Loucy (cell line): Measurements from ENCODE around the gene EHMT2.
"Not testable (repeated sequence)": the region's sequence is repeated elsewhere in the genome, so short reads cannot be mapped to it uniquely, and the experiment has no call there.

Experiments
- EZH2phosphoT487 ChIP-seq: fragments of 200-600 bp; IDR thresholded peaks from 2 replicates; pipeline ENCODE4 v1.6.1; 2018; ENCODE audit warnings: antibody characterized with exemption, mild to moderate bottlenecking, moderate library complexity, borderline replicate concordance
- TF ChIP-seq, protein P1 (sequence below): fragments of 200-600 bp; sonication (generic); conservative IDR thresholded peaks from 2 replicates; pipeline ENCODE4 v1.5.1; 2014; ENCODE audit warnings: mild to moderate bottlenecking, antibody characterized with exemption, low read length

DNA sequence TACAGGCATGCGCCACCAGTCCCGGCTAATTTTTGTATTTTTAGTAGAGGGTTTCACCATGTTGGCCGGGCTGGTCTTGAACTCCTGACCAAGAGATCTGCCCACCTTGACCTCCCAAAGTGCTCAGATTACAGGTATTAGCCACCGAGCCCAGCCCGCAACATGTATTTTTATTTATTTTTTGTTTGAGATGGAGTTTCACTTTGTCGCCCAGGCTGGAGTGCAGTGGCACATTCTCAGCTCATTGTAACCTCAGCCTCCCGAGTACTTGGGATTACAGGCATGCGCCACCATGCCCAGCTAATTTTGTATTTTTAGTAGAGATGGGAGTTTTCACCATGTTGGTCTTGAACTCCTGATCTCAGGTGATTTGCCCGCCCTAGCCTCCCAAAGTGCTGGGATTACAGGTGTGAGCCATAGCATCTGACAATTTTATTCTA, 59.4 kb downstream of the EHMT2 start:
- TF ChIP-seq, protein P1, sequence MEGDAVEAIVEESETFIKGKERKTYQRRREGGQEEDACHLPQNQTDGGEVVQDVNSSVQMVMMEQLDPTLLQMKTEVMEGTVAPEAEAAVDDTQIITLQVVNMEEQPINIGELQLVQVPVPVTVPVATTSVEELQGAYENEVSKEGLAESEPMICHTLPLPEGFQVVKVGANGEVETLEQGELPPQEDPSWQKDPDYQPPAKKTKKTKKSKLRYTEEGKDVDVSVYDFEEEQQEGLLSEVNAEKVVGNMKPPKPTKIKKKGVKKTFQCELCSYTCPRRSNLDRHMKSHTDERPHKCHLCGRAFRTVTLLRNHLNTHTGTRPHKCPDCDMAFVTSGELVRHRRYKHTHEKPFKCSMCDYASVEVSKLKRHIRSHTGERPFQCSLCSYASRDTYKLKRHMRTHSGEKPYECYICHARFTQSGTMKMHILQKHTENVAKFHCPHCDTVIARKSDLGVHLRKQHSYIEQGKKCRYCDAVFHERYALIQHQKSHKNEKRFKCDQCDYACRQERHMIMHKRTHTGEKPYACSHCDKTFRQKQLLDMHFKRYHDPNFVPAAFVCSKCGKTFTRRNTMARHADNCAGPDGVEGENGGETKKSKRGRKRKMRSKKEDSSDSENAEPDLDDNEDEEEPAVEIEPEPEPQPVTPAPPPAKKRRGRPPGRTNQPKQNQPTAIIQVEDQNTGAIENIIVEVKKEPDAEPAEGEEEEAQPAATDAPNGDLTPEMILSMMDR, result not testable (repeated sequence)
- not testable (repeated sequence) for TF ChIP-seq EZH2phosphoT487
